GM23338 (cell line): Measurements from ENCODE around the gene CABYR. TPM values are rescaled to one million over a fixed set of nuclear protein-coding genes. Genes with fewer than 3 reads are reported as not detected.

ENCODE experiments used
- ATAC-seq: fragments of 200-7000 bp; cut with Tn5 transposase; 3 replicates; pipeline ENCODE4 v1.9.1; 2020
- DNase-seq: peaks from one replicate; pipeline ENCODE4 v3.0.0-alpha.2; 2015; ENCODE audit warnings: low spot score
- H2AFZ ChIP-seq: fragments of 200-600 bp; sonication (generic); 2 replicates; pipeline ENCODE4 v1.8.0; 2016; ENCODE audit warnings: antibody characterized with exemption, mild to moderate bottlenecking, moderate library complexity
- H3F3A ChIP-seq: fragments of 200-600 bp; sonication (generic); replicated peaks from 2 replicates; pipeline ENCODE4 v1.8.0; 2017; ENCODE audit warnings: antibody characterized with exemption, mixed run types, low read depth
- H3K27ac ChIP-seq: fragments of 200-600 bp; sonication (generic); 2 replicates; pipeline ENCODE4 v1.6.1; 2016; ENCODE audit warnings: low read depth
- H3K27me3 ChIP-seq: fragments of 200-600 bp; sonication (generic); 2 replicates; pipeline ENCODE4 v1.8.0; 2016; ENCODE audit warnings: mild to moderate bottlenecking, mixed run types, moderate library complexity; ENCODE audit not compliant: insufficient read depth
- H3K36me3 ChIP-seq: fragments of 200-600 bp; sonication (generic); 2 replicates; pipeline ENCODE4 v1.8.0; 2016; ENCODE audit warnings: mild to moderate bottlenecking; ENCODE audit not compliant: insufficient read depth
- H3K4me1 ChIP-seq: fragments of 200-600 bp; sonication (generic); 2 replicates; pipeline ENCODE4 v1.8.0; 2016; ENCODE audit warnings: mild to moderate bottlenecking, moderate library complexity; ENCODE audit not compliant: insufficient read depth
- H3K4me2 ChIP-seq: fragments of 200-600 bp; sonication (generic); 2 replicates; pipeline ENCODE4 v1.7.1; 2017; ENCODE audit warnings: mixed run types
- H3K4me3 ChIP-seq: fragments of 200-600 bp; sonication (generic); 2 replicates; pipeline ENCODE4 v1.6.1; 2016; ENCODE audit warnings: mixed run types
- H3K79me2 ChIP-seq: fragments of 200-600 bp; sonication (generic); replicated peaks from 2 replicates; pipeline ENCODE4 v1.8.0; 2017; ENCODE audit warnings: mild to moderate bottlenecking; ENCODE audit not compliant: insufficient read depth
- H3K9me2 ChIP-seq: fragments of 200-600 bp; sonication (generic); 2 replicates; pipeline ENCODE4 v1.8.0; 2017; ENCODE audit not compliant: insufficient read depth
- H4K20me1 ChIP-seq: fragments of 200-600 bp; sonication (generic); replicated peaks from 2 replicates; pipeline ENCODE4 v1.8.0; 2017; ENCODE audit warnings: mild to moderate bottlenecking; ENCODE audit not compliant: insufficient read depth
- H3K27ac Mint-ChIP-seq: 2 replicates; pipeline ENCODE4 v1.8.0; 2020; ENCODE audit warnings: inconsistent platforms, mild to moderate bottlenecking, moderate library complexity, mixed read lengths
- H3K27me3 Mint-ChIP-seq: 3 replicates; pipeline ENCODE4 v1.8.0; 2022; ENCODE audit warnings: low read depth, mild to moderate bottlenecking, moderate library complexity, mixed read lengths, inconsistent platforms; ENCODE audit not compliant: insufficient read depth, poor library complexity
- H3K36me3 Mint-ChIP-seq: 3 replicates; pipeline ENCODE4 v1.8.0; 2021; ENCODE audit warnings: low read depth, mild to moderate bottlenecking, inconsistent platforms, moderate library complexity, mixed read lengths
- H3K4me1 Mint-ChIP-seq: 3 replicates; pipeline ENCODE4 v1.8.0; 2020; ENCODE audit warnings: mild to moderate bottlenecking, inconsistent platforms, mixed read lengths
- H3K4me3 Mint-ChIP-seq: 3 replicates; pipeline ENCODE4 v1.8.0; 2021; ENCODE audit warnings: moderate library complexity, mild to moderate bottlenecking, inconsistent platforms, mixed read lengths
- H3K9me3 Mint-ChIP-seq: 3 replicates; pipeline ENCODE4 v1.8.0; 2020; ENCODE audit warnings: moderate library complexity, mild to moderate bottlenecking, inconsistent platforms, mixed read lengths
- CREB1 ChIP-seq: fragments of 250-450 bp; sonication (Bioruptor Pico); IDR thresholded peaks from 2 replicates; pipeline ENCODE4 v1.5.0; 2020; ENCODE audit warnings: low read depth, mild to moderate bottlenecking, moderate library complexity
- CTCF ChIP-seq, 2 experiments: fragments of 200-600 bp in 1 of 2; sonication (generic) in 1 of 2; conservative IDR thresholded peaks; 2 replicates each; pipeline versions ENCODE4 v1.5.1 to v1.6.1; 2016 to 2017; ENCODE audit warnings: antibody characterized with exemption in 2 of 2, low read depth in 2 of 2, mild to moderate bottlenecking in 2 of 2, moderate library complexity in 1 of 2
- ETS1 ChIP-seq: IDR thresholded peaks from 2 replicates; pipeline ENCODE4 v1.6.1; 2016; ENCODE audit warnings: antibody characterized with exemption
- EZH2 ChIP-seq: fragments of 200-600 bp; sonication (generic); IDR thresholded peaks from one replicate; pipeline ENCODE4 v1.8.0; 2017; ENCODE audit warnings: antibody characterized with exemption, mild to moderate bottlenecking, low read depth; ENCODE audit not compliant: unreplicated experiment
- EZH2phosphoT487 ChIP-seq: fragments of 200-600 bp; sonication (generic); IDR thresholded peaks from one replicate; pipeline ENCODE4 v1.8.1; 2018; ENCODE audit warnings: antibody characterized with exemption; ENCODE audit not compliant: unreplicated experiment
- JUNB ChIP-seq: IDR thresholded peaks from one replicate; pipeline ENCODE4 v1.6.1; 2016; ENCODE audit warnings: antibody characterized with exemption; ENCODE audit not compliant: unreplicated experiment
- NANOG ChIP-seq: IDR thresholded peaks from 2 replicates; pipeline ENCODE4 v1.6.1; 2016; ENCODE audit warnings: antibody characterized with exemption, borderline replicate concordance
- POLR2AphosphoS5 ChIP-seq: IDR thresholded peaks from 2 replicates; pipeline ENCODE4 v1.6.1; 2016; ENCODE audit warnings: antibody characterized with exemption, low read depth
- REST ChIP-seq: IDR thresholded peaks from one replicate; pipeline ENCODE4 v1.6.1; 2018; ENCODE audit warnings: antibody characterized with exemption; ENCODE audit not compliant: unreplicated experiment
- STAT1 ChIP-seq: IDR thresholded peaks from one replicate; pipeline ENCODE4 v1.6.1; 2016; ENCODE audit warnings: antibody characterized with exemption; ENCODE audit not compliant: unreplicated experiment
- ZNF114 ChIP-seq: fragments of 250-450 bp; sonication (Bioruptor Pico); IDR thresholded peaks from 2 replicates; pipeline ENCODE4 v1.5.0; 2020; ENCODE audit warnings: mild to moderate bottlenecking, moderate library complexity
- ZNF331 ChIP-seq: fragments of 250-450 bp; sonication (Bioruptor Pico); IDR thresholded peaks from 2 replicates; pipeline ENCODE4 v1.5.0; 2020; ENCODE audit warnings: low read depth, mild to moderate bottlenecking, moderate library complexity
- ZNF462 ChIP-seq: fragments of 250-450 bp; sonication (Bioruptor Pico); IDR thresholded peaks from 2 replicates; pipeline ENCODE4 v1.5.0; 2020; ENCODE audit warnings: mild to moderate bottlenecking, moderate library complexity
- polyA plus RNA-seq: library from polyadenylated mRNA; unstranded; fragments of >200 nt; fragmentation: Nextera tagmentation; extraction: Ambion mirVana; gene quantifications from 2 replicates; pipeline ENCODE4 v1.2.1, GENCODE V29; 2016
- total RNA-seq: library from RNA; depleted of rRNA; stranded (reverse); fragments of >200 nt; shearing (Covaris generic); gene quantifications from 2 replicates; pipeline ENCODE4 v1.2.3, GENCODE V29; 2014

Gene CABYR
- total and polyA plus RNA-seq, 2 experiments from 2014 or later, result 24.0 to 48.4 TPM

- Histone ChIP-seq H3K27ac (no peak overlapping the region), H3K4me3 (no peak overlapping the region), H3F3A (peaks cover 3% of the 10 kb centered on the region; the same call in 1 of the 2 replicates), H4K20me1 (no peaks in the 10 kb centered on the region), H3K4me2 (no peak overlapping the region), H3K36me3 (peaks cover 48% of the 10 kb centered on the region), H3K4me1 (no peaks in the 10 kb centered on the region), H2AFZ (no peak overlapping the region), H3K9me2 (no peaks in the 10 kb centered on the region), H3K79me2 (peaks cover 3% of the 10 kb centered on the region; the same call in 1 of the 2 replicates), H3K27me3 (no peaks in the 10 kb centered on the region)
- no peak overlapping the region for H3K4me3 Mint-ChIP-seq
- no peaks in the 10 kb centered on the region for H3K27me3 Mint-ChIP-seq
- no peaks in the 10 kb centered on the region for H3K9me3 Mint-ChIP-seq
- ATAC-seq (no peak), DNase-seq (no peak)
- H3K4me1 Mint-ChIP-seq, result no peaks in the 10 kb centered on the region
- no peak overlapping the region for H3K27ac Mint-ChIP-seq
- no peak for TF ChIP-seq NANOG
- no peak for TF ChIP-seq REST
- no peak for TF ChIP-seq ZNF331 (CRISPR knock-in tag)
- TF ChIP-seq CTCF (conservative IDR thresholded peaks at IDR 0.05; ENCODE audit: low read depth in 2 of 2), result no peak
- no peak for TF ChIP-seq POLR2AphosphoS5
- no peak for TF ChIP-seq ETS1
- no peak for TF ChIP-seq EZH2phosphoT487
- no peak for TF ChIP-seq ZNF462 (CRISPR knock-in tag)
- no peak for TF ChIP-seq ZNF114
- no peak for TF ChIP-seq CREB1 (CRISPR knock-in tag)
- no peak for TF ChIP-seq JUNB
- TF ChIP-seq EZH2, result no peak
- TF ChIP-seq STAT1, result no peak
- peaks cover 19% of the 10 kb centered on the region for H3K36me3 Mint-ChIP-seq
Measured at GRCh38 chr18:24121625-24122024, 17.2 kb upstream of the CABYR start.
